Stimulated activated CD8-positive, alpha-beta memory T cell treated with anti-CD3 and anti-CD28 coated beads, Interleukin-7, amount 100 ng/mL, for 4 hours (primary cell): ENCODE results near the gene PAK2.
"Not testable (repeated sequence)": the region's sequence is repeated elsewhere in the genome, so short reads cannot be mapped to it uniquely, and the experiment has no call there.

Experiments
- DNase-seq, 2 donors: peaks; one replicate each; pipeline ENCODE4 v3.0.0-alpha.2; 2020; ENCODE audit warnings: low read depth in 2 of 2

PAK2 gene

DNA sequence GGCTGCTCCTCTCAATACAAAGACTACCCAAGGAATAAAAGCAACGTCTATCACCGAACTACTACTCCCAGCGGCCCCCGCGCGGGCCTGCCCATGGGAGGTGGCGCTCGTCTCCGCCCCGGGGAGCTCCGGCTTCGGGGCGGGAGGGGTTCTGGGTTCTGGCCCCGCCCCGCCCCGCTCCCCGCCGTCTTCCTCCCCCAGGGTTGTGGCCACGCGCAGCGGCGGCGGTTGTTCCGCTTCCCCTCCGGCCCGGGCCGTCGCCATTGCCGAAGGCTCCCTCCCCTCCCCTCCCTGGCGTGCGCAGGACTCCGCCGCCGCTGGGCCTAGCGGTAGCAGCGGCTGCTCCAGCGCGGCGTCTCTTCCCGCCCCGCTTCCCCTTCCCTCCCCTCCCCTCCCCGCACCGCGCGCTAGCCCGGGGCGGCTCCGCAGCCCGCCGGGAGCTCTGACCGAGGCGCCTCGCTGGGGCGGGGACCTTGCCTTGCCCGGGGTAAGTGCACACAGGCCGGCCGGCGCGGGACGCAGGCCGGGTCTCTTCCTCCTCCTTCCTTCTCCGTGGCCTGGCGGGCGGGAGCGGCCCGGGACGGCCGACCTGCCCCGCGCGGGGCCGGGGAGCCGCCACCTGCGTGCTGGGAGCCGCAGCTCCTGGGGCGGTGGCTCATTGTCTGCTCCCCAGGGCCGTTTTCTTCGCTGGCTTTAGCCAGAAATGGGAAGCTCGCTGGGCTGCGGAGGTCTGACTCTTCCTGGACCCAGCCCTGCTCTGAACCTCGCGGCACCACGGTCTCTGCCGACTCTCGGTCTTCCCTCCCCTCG is at the start of gene PAK2:
Gene PAK2, plus strand, starts transcription at position 187 of the 810 bp plus-strand sequence. CDS start 42,790 bp downstream, outside the sequence.
- peak; percentile 77 to 90 for DNase-seq

DNA sequence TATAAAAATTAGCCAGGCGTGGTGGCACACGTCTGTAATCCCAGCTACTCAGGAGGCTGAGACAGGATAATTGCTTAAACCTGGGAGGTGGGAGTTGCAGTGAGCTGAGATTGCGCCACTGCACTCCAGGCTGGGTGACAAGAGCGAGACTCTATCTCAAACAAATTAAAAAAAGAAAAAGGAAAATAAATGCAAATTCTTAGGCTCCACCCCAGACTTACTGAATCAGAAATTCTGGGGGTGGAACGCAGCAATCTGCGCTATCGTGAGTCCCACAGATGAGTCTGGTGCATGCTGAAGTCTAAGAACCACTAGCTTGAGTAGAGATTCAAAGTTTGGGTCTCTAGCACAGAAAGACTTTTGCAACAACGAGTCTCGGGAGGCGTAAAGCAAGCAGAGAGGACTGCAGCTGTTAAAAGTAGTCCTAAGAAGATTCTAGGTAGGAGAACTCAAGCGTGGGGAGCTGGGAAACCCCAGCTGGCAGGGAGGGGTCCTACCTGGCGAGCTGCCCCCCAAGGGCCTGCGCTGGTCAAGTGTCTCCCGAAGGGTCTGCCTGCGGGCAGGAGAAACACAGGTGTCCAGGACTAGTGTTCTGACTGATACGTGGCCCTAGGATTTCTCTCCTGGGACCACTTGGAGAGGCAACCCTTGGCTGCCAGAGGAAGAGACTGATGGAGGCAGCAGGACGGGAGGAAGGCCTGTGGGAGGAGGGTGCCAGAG is 49.6 kb upstream of the PAK2 start:
- no peak for DNase-seq

DNA sequence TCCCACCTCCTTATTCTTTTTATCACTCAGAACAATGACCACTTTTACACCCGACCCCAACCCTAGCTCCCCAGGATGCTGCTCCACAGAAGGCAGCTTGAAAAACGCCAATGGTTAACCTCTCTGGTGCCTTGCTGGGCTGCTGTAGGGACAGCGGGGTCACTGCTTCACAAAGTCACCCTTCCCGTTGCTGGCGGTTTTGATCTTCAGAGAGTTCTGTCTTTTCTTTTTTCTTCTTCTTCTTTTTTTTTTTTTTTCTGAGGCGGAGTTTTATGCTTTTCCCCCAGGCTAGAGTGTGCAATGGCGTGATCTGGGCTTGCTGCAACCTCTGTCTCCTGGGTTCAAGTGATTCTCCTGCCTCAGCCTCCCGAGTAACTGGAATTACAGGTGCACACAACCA is 48.3 kb upstream of the PAK2 start:
- DNase-seq = no peak

DNA sequence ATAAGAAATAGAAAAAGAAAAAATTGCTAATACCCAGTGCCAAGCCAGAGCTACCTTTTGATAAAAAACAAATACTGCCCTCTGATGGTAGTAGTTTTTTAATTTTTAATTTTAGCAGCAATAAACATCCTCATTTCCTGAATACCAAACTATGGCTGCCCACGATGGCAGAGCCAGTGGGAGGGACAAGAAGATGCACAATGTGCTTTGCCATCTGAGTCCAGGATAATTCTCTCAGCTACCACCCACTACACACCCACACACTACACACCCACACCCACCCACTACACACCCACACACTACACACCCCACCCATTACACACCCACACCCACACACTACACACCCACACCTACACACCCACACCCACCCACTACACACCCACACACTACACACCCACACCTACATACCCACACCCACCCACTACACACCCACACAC is 45.4 kb upstream of the PAK2 start:
- DNase-seq = no peak

DNA sequence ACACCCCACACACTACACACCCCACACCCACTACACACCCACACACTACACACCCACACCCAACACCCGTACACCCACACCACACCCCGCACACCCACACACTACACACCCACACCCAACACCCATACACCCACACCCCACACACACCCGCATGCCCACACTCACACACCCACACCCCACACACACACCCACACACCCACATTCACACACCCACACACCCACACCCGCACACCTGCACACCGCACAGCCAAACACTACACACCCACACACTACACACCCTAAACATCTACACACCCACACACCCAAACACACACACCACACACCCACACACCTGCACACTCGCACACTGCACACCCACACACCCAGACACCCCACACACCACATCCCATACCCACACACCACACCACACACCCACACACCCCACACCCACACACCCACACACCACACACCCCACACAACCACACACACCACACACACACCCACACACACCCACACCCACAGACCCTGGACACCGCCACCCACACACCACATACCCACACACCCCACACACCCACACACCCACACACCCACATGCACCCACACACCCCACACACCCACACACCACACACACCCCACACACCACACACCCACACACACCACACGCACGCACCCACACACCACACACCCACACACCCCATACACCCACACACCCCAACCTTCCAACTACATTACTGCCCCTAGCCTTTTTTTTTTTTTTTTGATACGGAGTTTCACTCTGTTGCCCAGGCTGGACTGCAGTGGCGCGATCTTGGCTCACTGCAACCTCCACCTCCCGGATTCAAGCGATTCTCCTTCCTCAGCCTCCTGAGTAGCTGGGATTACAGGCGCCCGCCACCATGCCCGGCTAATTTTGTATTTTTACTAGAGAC is 44.5 kb upstream of the PAK2 start:
- DNase-seq = no peak

DNA sequence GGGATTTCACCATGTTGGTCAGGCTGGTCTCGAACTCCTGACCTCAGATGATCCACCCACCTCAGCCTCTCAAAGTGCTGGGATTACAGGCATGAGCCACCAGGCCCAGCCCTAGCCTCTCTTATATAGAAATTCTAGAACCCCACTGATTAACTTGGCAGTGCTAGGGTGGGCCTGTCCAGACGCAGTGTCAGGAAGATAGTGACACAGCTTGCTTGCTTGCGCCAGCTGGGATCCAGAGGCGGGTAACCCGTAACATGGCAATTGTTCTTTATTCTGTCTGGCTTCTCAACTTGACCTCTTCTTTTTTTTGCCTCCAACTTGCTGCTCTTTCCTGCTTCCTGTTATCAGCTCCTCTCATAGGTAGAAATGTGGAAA is 43.8 kb upstream of the PAK2 start:
- no peak for DNase-seq

DNA sequence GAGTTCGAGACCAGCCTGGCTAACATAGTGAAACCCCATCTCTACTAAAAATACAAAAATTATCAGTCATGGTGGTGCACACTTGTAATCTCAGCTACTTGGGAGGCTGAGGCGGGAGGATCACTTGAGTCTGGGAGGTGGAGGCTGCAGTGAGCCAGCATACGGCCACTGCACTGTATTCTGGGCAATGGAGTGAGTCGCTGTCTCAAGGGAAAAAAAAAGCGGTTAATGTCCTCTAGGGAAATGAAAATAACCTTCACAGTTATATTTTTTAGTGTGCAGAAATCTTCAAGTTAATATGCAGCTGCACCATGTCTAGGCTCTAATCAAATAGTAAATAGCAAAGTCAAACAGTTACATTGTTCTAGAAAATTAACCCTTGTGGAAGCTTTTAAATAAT is 42.4 kb upstream of the PAK2 start:
- DNase-seq = no peak

DNA sequence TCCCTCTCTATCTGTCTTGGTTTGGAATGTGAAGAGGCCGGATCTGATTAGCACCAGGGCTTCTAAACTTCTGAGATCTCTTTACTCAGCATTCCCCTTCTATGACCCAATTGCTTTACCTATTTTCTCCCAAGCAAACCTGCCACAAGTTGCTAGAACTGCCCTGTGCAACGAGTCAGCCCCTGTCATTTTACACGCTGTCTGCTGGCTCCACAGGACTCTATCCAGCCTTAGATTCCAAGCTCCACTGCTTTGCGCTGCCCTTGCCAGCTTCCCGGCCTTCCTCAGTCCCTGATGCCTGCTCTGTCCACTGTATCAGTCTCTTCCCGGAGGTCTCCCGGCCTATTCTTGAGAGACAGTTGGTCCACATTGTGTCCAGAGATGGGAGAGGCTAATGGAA is 39.9 kb upstream of the PAK2 start:
- DNase-seq = no peak

DNA sequence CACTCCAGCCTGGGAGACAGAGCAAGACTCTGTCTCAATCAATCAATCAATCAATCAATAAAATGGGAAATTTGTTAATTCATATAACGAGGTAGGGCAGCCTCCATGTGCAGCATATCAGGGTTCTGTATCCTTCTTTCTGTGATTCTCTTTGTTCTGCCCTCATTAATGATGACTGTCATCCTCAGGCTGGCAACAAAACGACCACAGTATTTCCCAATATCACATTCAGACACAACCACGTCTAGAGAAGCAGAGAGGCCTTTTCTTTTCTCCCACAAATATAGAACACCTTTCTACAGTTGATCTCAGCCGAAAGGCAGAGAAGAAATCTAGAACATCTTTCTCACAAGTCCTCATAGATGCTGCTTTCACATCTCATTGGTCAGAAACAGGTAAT is 38.9 kb upstream of the PAK2 start:
- no peak for DNase-seq

DNA sequence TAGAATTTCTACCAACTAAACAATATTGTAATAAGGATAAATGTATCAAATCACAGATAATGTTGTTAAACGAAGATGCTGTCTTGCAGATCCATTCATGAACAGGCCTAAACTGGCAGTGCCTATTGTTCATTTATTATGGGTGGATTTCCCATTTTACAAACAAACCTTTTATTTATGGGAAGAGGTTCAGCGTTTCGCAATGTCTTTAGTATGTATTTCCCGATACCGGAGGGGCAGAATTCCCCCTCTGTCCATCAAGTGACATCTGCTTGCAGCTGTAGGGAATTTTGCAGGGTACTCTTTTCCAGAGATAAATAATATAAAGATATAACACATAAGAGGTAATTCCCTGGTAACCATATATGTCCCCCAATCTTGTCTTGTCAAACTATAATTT is 33.3 kb upstream of the PAK2 start:
- DNase-seq = no peak

DNA sequence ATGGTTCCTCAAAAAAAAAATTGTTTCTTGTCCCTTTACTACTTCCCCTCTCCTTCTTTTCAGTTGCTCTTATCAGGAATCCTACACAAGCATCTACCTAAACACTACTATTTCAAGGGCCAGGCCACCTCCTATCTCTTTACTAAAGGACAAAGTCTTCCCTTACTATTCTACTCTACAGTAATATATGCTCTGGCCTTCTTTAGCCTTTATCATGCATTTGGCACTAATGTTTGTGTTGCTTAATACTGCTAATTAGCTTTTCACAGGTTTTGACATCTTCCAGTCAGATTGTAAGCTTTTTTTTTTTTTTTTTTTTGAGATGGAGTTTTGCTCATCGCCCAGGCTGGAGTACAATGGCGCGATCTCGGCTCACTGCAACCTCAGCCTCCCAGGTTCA is 32.9 kb upstream of the PAK2 start:
- DNase-seq = no peak

DNA sequence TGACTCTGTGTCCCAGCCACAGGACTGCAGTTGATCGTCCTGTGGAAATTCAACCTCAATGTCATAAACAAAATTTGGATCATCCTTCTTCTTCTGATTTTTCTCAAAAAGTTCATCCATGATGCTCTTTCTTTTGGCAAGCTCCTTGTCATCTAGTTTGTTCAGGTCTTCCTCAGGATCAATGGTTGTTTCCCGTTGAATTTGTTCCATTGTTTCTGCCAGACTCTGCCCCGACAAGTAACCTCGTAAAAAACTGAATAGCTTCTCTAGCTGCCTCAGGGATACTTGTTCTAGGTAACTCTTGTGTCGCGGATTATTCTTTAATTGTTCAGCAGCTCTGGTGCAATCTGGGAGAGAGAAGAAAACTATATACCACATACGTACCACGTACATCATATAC is 32.1 kb upstream of the PAK2 start:
- DNase-seq = no peak

DNA sequence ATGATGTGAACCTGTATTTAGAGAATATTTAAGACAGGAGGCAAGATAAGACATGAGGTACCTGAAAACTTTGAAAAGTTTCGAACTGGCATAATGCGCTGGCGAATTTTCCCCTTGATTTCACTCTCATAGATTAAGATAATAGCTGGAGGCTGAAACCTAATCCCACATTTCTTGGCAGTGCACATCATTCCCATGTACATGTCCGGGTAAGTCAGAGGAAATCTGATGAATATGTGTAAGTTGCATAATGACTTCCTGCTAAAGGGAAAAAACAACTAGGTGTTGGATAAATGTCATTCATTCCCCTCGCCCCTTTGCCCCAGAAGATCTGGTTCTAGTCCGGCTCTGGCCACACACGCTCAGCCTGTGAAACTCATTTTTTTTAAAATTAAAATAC is 31.2 kb upstream of the PAK2 start:
- no peak for DNase-seq

DNA sequence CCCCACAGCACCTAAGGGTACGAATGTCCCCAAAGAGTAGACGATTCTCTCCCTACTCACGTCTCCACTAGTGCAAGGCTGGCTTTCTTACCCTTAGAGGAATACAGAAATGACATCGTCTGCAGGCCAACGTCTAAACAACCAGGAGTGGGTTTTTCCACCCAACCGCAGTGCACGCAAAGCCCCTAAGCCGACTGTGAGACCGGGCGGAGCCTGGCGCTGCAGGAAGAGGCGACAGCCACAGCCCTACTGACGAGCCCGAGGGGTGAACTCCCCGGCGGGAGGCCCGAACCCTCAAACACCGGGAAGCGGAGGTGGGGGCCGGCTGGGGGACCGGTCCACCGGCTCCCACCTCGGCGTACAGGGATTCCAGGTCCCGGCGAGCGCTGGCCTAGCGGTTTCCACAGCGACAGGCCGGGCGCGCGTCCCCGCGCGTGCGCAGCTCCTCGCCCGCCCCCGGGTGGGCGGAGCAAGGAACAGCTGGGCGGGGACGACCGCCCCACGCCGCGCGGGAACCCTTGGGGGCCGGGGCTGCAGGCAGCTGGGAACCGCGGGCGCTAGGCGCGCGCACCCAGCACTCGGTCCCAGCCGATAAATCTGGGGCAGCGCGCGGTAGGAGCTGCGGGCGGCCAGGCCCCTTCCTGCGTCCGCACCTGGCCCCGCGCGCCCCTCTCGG is 27.7 kb upstream of the PAK2 start, which contains the start of the genes CEP19 and PIGX:
Gene CEP19, minus strand, starts transcription at position 413 of the 676 bp plus-strand sequence. CDS start 3,593 bp downstream, outside the sequence.
Gene PIGX, plus strand, starts transcription at position 540 of the 676 bp plus-strand sequence.
- DNase-seq = peak; percentile 84 to 85

DNA sequence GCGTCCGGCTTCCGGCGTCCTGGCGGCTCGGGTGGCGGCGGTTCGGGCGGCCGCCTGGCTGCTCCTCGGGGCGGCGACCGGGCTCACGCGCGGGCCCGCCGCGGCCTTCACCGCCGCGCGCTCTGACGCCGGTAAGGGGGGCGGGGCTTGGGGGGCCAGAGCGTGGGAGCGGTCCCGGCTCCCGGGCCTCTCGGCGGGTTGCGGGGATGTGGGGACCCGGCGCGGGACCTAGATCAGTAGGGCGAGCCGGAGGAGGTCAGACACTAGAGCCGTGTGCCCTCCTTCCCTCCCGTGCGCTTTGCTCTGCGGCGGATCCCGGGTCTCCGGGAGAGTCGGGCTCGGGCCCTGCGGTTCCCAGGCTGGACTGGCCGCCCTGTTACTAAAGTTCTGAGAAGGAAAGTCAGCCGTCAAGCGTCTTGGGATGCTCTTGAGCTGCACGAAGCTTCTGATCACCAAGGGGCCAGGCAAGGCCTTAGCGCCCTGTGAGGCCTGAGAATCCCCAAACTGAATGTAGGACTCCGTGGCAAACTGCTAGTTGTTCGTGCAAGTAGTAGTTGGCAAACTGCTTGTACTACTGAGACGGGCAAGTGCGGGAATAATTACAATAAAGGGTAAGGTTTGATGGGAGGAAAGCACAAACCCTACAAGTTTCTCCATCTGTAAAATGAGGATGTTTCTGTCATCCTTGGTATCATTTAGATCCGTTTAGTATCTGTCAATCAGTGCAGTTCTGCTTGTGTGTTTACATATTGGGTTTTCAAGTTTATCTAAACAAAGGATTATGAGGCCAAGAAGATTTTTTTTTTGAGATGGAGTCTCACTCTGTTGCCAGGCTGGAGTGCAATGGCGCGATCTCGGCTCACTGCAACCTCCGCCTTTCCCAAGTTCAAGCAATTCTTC is 26.9 kb upstream of the PAK2 start:
- DNase-seq = peak in 1 of 2 donors; percentile 66

DNA sequence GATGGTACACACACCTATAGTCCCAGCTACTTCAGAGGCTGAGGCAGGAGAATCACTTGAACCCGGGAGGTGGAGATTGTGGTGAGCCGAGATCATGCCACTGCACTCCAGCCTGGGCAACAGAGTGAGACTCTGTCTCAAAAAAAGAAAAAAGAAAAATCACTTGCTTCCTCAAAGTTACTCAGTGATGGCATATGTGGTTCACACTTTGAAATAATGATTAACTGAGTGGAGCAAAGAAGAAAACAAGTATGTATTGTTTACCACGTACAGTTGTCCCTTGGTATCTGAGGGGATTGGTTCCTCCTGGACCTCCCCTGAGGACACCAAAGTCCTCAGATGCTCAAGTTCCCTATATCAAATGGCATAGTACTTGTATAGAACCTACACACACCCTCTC is 22.5 kb upstream of the PAK2 start:
- DNase-seq = not testable (repeated sequence)

DNA sequence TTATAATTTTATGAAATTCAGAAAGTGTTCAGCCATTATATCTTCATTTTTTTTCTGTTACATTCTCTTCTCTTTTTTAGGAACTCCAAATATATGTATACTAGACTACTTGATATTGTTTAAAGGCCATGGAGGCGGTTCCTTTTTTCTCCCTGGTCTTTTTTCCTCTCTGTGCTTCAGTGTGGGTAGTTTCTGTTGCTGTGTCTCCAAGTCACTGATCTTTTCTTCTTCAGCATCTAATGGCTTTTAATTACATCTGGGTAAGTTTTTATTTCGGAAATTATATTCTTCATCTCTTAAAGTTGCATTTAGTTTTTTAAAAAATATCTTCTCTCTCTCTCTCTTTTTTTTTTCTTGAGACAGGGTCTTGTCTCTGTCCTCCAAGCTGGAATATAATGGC is 18.6 kb upstream of the PAK2 start:
- DNase-seq = no peak

DNA sequence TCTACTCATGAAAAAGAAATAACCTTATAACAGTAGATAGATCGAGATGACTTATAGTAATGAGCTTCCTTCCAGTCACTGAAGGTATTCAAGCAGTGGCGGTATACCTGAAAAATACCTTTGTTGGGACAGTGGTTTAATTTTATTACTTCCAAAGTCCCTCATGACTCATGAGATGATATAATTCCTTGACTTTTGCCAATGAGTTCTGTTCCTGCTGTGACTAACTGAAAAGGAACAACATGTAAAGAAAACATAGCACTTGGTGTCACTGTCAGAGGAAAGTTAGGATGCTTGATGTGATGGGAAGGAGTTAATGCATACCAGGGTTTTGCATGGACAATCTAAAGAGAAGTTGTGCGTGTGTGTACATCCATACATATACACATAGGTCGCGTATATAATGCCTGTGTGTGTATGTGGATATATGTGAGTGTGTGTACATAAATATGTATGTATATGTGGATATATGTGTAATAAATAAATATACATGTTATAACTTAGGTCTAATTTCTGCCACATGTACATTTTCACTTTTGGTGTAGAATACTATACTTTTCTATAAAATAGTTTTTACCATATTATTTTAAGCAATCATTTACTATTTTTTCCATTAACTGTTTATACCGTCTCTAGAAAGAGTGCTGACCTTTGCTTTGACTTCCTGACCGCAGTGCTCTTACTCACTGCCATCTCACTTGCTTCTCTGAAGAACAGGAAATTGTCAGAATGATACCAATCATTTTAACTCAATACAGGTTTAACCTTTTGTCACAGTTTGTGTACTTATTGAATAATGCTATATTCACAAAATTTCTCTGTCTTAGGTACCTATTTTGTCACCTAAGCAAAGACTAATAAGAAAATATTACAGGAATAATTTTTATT is 12.6 kb upstream of the PAK2 start:
- no peak for DNase-seq

DNA sequence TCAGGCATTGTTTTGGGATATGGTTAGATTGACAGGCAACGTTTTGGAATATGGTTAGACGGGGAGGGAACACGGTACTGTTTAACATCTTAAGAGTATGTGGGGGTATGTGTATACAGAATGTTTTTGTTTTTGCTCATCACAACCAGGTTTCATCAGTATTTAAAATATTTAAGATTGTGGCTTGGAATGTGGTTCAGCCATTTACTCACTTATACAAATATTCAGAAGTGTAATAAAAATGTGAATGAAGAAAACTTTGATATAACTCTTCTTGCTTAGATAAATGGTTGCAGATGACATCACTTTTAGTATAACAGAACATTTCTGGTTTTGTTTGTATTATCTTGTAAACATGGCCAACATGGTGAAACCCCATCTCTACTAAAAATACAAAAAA is 3.9 kb upstream of the PAK2 start:
- no peak for DNase-seq
